ENCODE results near the gene THEM5.

DNA sequence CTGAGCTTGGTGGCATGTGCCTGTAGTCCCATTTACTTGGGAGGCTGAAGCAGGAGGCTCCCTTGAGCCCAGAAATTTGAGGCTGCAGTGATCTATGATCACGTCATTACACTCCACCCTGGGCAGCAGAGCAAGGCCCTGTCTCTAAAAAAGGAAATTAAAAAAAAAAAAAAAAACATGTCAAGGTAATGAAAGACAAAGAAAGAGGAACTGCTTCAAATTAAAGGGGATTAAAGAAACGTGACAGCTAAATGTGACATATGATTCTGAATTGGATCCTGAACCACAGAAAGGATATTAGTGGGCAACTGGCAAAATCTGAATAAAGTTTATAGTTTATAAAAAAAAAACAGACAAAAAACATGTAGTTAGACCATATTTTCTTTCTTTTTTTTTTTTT, 10.1 kb downstream of the THEM5 start:
- no peak for TF ChIP-seq POLR2A (IDR thresholded peaks at IDR 0.05)
- TF ChIP-seq, protein P1, sequence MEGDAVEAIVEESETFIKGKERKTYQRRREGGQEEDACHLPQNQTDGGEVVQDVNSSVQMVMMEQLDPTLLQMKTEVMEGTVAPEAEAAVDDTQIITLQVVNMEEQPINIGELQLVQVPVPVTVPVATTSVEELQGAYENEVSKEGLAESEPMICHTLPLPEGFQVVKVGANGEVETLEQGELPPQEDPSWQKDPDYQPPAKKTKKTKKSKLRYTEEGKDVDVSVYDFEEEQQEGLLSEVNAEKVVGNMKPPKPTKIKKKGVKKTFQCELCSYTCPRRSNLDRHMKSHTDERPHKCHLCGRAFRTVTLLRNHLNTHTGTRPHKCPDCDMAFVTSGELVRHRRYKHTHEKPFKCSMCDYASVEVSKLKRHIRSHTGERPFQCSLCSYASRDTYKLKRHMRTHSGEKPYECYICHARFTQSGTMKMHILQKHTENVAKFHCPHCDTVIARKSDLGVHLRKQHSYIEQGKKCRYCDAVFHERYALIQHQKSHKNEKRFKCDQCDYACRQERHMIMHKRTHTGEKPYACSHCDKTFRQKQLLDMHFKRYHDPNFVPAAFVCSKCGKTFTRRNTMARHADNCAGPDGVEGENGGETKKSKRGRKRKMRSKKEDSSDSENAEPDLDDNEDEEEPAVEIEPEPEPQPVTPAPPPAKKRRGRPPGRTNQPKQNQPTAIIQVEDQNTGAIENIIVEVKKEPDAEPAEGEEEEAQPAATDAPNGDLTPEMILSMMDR (IDR thresholded peaks at IDR 0.05) = no peak

Data from breast epithelium (tissue), 3 donors.